Suprapubic skin (tissue), 4 donors: ENCODE measurements around the gene THOC5. TPM values are rescaled to one million over a fixed set of nuclear protein-coding genes. Genes with fewer than 3 reads are reported as not detected.

Experiments
- DNase-seq, 2 donors: peaks; one replicate each; pipeline ENCODE4 v3.0.0-alpha.2; 2019; ENCODE audit warnings: low spot score in 2 of 2
- H3K27ac ChIP-seq: fragments of 200-600 bp; sonication (generic); one replicate; pipeline ENCODE4 v1.5.1; 2019
- H3K27me3 ChIP-seq: fragments of 200-600 bp; sonication (generic); one replicate; pipeline ENCODE4 v1.5.1; 2019
- H3K36me3 ChIP-seq: fragments of 200-600 bp; sonication (generic); one replicate; pipeline ENCODE4 v1.5.1; 2019
- H3K4me1 ChIP-seq: fragments of 200-600 bp; sonication (generic); one replicate; pipeline ENCODE4 v1.5.1; 2019
- H3K4me3 ChIP-seq: fragments of 200-600 bp; sonication (generic); one replicate; pipeline ENCODE4 v1.5.1; 2019; ENCODE audit warnings: mild to moderate bottlenecking
- H3K9me3 ChIP-seq: fragments of 200-600 bp; sonication (generic); one replicate; pipeline ENCODE4 v1.5.1; 2019
- CTCF ChIP-seq, 2 donors: fragments of 200-600 bp in 1 of 2; fragments of 450-650 bp in 1 of 2; sonication (generic) in 1 of 2; IDR thresholded peaks; one replicate each; pipeline ENCODE4 v1.5.1; 2016 to 2019; ENCODE audit warnings: antibody characterized with exemption in 2 of 2, mild to moderate bottlenecking in 1 of 2, moderate library complexity in 1 of 2
- EP300 ChIP-seq: sonication (generic); formaldehyde crosslinking; IDR thresholded peaks from one replicate; pipeline ENCODE4 v1.6.1; 2017; ENCODE audit warnings: antibody characterized with exemption
- POLR2A ChIP-seq, 2 donors: fragments of 450-650 bp; IDR thresholded peaks; one replicate each; pipeline ENCODE4 v1.6.1; 2017; ENCODE audit warnings: antibody characterized with exemption in 2 of 2, mild to moderate bottlenecking in 2 of 2, moderate library complexity in 2 of 2
- POLR2AphosphoS5 ChIP-seq, 3 donors: sonication (generic); formaldehyde crosslinking; IDR thresholded peaks; one replicate each; pipeline ENCODE4 v1.6.1; 2017; ENCODE audit warnings: antibody characterized with exemption in 3 of 3
- WGBS: methylation state at CpG from one replicate; pipeline ENCODE4 v1.1.5; 2018; 5-methylcytosine and 5-hydroxymethylcytosine counted together
- total RNA-seq, 4 donors: library from RNA; depleted of rRNA; stranded (reverse); fragments of >200 nt; gene quantifications; one replicate each; pipeline ENCODE4 v1.1.0, GENCODE V29; 2016

THOC5 gene
- total RNA-seq, 4 donors from 2014 or later, result 19.8 to 41.5 (median 27.8) TPM

- Histone ChIP-seq H3K27ac (no peak overlapping the region), H3K27me3 (peaks cover 33% of the 10 kb centered on the region), H3K9me3 (no peaks in the 10 kb centered on the region), H3K4me3 (no peak overlapping the region), H3K4me1 (peaks cover 18% of the 10 kb centered on the region), H3K36me3 (no peaks in the 10 kb centered on the region)
- 94% methylated on average over 3 of the region's 3 CpGs for WGBS
- TF ChIP-seq EP300 (no peak), POLR2A (IDR thresholded peaks at IDR 0.05) (no peak), POLR2AphosphoS5 (IDR thresholded peaks at IDR 0.05) (no peak), CTCF (IDR thresholded peaks at IDR 0.05) (no peak)
- no peak for DNase-seq
Observed at GRCh38 chr22:29484642-29485041, 68.9 kb downstream of the THOC5 start.

DNA sequence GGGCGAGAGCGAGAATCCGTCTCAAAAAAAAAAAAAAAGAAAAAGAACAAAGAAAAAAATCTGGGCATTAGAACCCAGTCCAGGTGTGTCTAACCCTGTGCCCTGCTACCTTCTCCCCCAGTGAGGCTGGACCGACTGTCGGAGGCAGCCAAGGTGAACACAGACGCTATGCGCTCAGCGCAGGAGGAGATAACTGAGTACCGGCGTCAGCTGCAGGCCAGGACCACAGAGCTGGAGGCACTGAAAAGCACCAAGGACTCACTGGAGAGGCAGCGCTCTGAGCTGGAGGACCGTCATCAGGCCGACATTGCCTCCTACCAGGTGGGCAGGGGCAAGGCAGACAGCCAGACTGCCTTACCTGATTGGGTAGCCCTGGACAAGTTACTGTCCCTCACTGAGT lies 70.3 kb downstream of the THOC5 start:
- Histone ChIP-seq H3K9me3 (no peaks in the 10 kb centered on the region), H3K4me3 (no peak overlapping the region), H3K27me3 (peaks cover 47% of the 10 kb centered on the region), H3K4me1 (peaks cover 21% of the 10 kb centered on the region), H3K36me3 (no peaks in the 10 kb centered on the region), H3K27ac (no peak overlapping the region)
- TF ChIP-seq CTCF (IDR thresholded peaks at IDR 0.05), result no peak
- TF ChIP-seq EP300, result no peak
- no peak for TF ChIP-seq POLR2A (IDR thresholded peaks at IDR 0.05)
- no peak for TF ChIP-seq POLR2AphosphoS5 (IDR thresholded peaks at IDR 0.05)
- DNase-seq, result no peak
- 91% methylated on average over 13 of the region's 13 CpGs for WGBS

DNA sequence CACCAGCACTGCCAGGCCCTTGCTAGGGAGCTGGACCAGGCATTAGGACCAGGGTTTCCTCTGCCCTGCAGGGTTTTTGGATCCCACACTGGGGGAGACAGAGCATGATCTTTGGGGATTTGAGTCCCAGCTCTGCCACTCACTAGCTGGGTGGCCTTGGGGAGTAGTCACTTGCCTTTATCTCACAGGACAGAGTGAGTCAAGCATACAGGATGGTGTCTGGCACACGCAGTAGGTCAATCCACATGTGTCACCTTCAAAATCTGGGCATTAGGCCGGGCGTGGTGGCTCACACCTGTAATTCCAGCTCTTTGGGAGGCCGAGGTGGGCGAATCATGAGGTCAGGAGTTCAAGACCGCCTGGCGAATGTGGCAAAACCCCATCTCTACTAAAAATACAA lies 70.8 kb downstream of the THOC5 start:
- DNase-seq, result no peak
- peaks cover 51% of the 10 kb centered on the region for H3K27me3 ChIP-seq
- WGBS, result 90% methylated on average over 7 of the region's 7 CpGs

GRCh38 chr22:29482253-29482652 lies 71.3 kb downstream of the THOC5 start:
- Histone ChIP-seq H3K4me3 (no peak overlapping the region), H3K4me1 (peaks cover 25% of the 10 kb centered on the region), H3K9me3 (no peaks in the 10 kb centered on the region), H3K36me3 (no peaks in the 10 kb centered on the region), H3K27ac (no peak overlapping the region), H3K27me3 (peaks cover 51% of the 10 kb centered on the region)
- TF ChIP-seq POLR2AphosphoS5 (IDR thresholded peaks at IDR 0.05) (no peak), POLR2A (IDR thresholded peaks at IDR 0.05) (no peak), CTCF (IDR thresholded peaks at IDR 0.05) (no peak), EP300 (no peak)
- WGBS, result 63% methylated on average over 8 of the region's 11 CpGs
- no peak for DNase-seq

More for the DNA sequence above, 70.8 kb downstream of the THOC5 start:
- no peak overlapping the region for H3K4me3 ChIP-seq
- H3K4me1 ChIP-seq, result peaks cover 25% of the 10 kb centered on the region
- TF ChIP-seq EP300, result no peak
- no peak for TF ChIP-seq CTCF (IDR thresholded peaks at IDR 0.05)
- TF ChIP-seq POLR2AphosphoS5 (IDR thresholded peaks at IDR 0.05), result no peak
- no peak for TF ChIP-seq POLR2A (IDR thresholded peaks at IDR 0.05)
- H3K9me3 ChIP-seq, result no peaks in the 10 kb centered on the region
- no peak overlapping the region for H3K27ac ChIP-seq
- H3K36me3 ChIP-seq, result no peaks in the 10 kb centered on the region

- H3K9me3 ChIP-seq, result no peaks in the 10 kb centered on the region
- peaks cover 51% of the 10 kb centered on the region for H3K27me3 ChIP-seq
- no peak for DNase-seq
- 21% methylated on average over 15 of the region's 15 CpGs for WGBS
- no peak overlapping the region for H3K27ac ChIP-seq
- TF ChIP-seq CTCF (IDR thresholded peaks at IDR 0.05), result no peak
- TF ChIP-seq POLR2AphosphoS5 (IDR thresholded peaks at IDR 0.05), result no peak
- no peak for TF ChIP-seq POLR2A (IDR thresholded peaks at IDR 0.05)
- TF ChIP-seq EP300, result no peak
- H3K36me3 ChIP-seq, result no peaks in the 10 kb centered on the region
- H3K4me1 ChIP-seq, result peaks cover 25% of the 10 kb centered on the region
- peak overlapping the region; percentile 28 for H3K4me3 ChIP-seq
Observed at GRCh38 chr22:29481265-29482000, 72.1 kb downstream of the THOC5 start.
